HL-60 (cell line): ENCODE measurements around the gene LPIN1.

Source experiments
- GABPA ChIP-seq: IDR thresholded peaks from 2 replicates; pipeline ENCODE4 v1.6.1; 2012; ENCODE audit warnings: low read depth
- POLR2AphosphoS5 ChIP-seq: IDR thresholded peaks from 2 replicates; pipeline ENCODE4 v1.6.1; 2012; ENCODE audit warnings: low read depth
- REST ChIP-seq: IDR thresholded peaks from 2 replicates; pipeline ENCODE4 v1.6.1; 2012; ENCODE audit warnings: low read depth; ENCODE audit not compliant: insufficient replicate concordance
- TF ChIP-seq, protein P1 (sequence below): IDR thresholded peaks from one replicate; pipeline ENCODE4 v1.5.1; 2011; ENCODE audit warnings: low read length, control low read depth, inconsistent platforms; ENCODE audit not compliant: insufficient read depth

GRCh38 chr2:11784747-11785610 is 38.5 kb downstream of the LPIN1 start:
- TF ChIP-seq, protein P1, sequence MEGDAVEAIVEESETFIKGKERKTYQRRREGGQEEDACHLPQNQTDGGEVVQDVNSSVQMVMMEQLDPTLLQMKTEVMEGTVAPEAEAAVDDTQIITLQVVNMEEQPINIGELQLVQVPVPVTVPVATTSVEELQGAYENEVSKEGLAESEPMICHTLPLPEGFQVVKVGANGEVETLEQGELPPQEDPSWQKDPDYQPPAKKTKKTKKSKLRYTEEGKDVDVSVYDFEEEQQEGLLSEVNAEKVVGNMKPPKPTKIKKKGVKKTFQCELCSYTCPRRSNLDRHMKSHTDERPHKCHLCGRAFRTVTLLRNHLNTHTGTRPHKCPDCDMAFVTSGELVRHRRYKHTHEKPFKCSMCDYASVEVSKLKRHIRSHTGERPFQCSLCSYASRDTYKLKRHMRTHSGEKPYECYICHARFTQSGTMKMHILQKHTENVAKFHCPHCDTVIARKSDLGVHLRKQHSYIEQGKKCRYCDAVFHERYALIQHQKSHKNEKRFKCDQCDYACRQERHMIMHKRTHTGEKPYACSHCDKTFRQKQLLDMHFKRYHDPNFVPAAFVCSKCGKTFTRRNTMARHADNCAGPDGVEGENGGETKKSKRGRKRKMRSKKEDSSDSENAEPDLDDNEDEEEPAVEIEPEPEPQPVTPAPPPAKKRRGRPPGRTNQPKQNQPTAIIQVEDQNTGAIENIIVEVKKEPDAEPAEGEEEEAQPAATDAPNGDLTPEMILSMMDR = peak; percentile 80
- TF ChIP-seq GABPA = no peak
- TF ChIP-seq REST = no peak
- no peak for TF ChIP-seq POLR2AphosphoS5
